GM11168 (cell line): ENCODE results near the gene PTGIS.
"Not testable (repeated sequence)": the region's sequence is repeated elsewhere in the genome, so short reads cannot be mapped to it uniquely, and the experiment has no call there.

ENCODE experiments used
- in situ Hi-C: fragments of 300-500 bp; cut with MboI; formaldehyde crosslinking; loops from one replicate; pipeline ENCODE4 v1.12.0; 2022; ENCODE audit warnings: low sequenced_read_pairs; ENCODE audit not compliant: unreplicated experiment

PTGIS gene

DNA sequence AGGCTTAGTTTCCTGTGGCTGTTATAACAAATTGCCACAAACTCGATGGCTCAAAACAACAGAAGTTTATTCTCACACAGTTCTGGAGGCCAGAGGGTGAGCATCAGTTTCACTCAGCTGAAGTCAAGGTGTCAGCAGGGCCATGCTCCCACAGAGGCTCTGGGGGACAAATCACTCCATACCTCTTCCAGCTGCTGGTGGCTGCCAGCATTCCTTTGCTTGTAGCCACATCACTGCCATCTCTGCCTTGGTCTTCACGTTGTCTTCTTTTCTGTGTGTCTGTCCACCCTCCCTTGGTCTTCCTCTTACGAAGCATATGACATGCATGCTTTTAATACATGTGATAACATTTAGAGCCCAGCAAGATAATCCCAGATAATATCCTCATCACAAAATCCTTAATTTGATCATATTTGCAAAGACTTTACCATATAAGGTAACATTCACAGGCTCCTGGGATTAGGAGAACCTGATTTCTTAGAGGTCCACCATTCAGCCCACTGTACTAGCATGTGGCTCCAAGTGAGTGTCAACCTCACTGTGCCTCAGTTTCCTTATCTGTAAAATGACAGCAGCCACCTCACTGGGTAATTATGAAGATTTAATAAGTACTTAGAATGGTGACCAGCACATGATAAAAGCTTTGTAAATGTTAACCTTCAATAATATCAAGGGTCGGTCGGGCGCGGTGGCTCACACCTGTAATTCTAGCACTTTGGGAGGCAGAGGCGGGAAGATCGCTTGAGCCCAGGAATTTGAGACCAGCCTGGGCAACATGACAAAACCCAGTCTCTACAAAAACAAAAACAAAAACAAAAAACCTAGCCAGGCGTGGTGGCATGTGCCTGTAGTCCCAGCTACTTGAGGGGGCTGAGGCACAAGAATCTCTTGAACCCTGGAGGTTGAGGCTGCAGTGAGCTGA is 14.7 kb upstream of the PTGIS start:
- in situ Hi-C loops: no loop called here

DNA sequence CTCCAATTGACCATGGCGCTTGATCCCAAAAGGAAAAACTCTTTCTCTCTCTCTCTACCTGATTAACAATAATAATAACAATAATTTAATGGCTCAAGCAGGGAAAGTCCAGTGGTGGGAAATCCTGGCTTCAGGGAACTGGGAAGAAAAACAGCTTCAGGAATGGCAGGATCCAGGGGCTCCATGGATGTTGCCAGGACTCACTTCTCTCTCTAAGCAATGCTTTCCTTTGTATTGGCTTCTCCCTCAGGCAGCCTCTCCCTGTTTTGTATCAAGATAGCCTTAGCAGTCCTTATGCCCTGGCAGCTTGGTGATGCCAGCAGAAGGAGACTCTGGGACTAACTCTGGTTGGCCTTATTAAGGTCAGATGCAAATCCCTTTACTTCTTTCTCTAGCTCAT is 13.5 kb upstream of the PTGIS start:
- in situ Hi-C loops: no loop called here

- in situ Hi-C loops: no loop called here
Observed at GRCh38 chr20:49580813-49581174, 12.9 kb upstream of the PTGIS start.

- in situ Hi-C loops: no loop called here
Observed at GRCh38 chr20:49579874-49580812, 12.2 kb upstream of the PTGIS start.

GRCh38 chr20:49579195-49579594 is 11.3 kb upstream of the PTGIS start:
- in situ Hi-C loops: no loop called here

DNA sequence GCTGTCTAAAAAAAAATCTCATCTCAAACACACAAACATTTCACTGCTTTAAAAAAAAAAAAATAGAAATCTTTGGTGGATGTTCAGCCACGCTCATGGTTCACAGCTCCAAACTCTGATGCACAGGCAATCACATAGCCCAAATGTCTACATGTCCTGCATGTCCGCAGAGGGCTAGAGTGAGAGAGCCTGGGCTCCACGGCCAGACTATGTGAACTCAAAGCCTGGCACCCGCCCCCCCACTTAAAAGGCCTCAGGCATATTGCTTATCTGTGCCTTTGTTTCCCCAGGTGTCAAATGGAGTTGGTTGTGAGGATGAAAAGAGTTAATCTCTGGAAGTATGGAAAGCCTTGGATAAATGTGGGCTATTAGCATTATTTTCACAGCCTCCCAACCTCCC is 10.5 kb upstream of the PTGIS start:
- in situ Hi-C loops: no loop called here

GRCh38 chr20:49575551-49576060 is 7.7 kb upstream of the PTGIS start:
- in situ Hi-C loops: no loop called here

- in situ Hi-C loops: no loop called here
Observed at GRCh38 chr20:49573900-49574416, 6.0 kb upstream of the PTGIS start.

DNA sequence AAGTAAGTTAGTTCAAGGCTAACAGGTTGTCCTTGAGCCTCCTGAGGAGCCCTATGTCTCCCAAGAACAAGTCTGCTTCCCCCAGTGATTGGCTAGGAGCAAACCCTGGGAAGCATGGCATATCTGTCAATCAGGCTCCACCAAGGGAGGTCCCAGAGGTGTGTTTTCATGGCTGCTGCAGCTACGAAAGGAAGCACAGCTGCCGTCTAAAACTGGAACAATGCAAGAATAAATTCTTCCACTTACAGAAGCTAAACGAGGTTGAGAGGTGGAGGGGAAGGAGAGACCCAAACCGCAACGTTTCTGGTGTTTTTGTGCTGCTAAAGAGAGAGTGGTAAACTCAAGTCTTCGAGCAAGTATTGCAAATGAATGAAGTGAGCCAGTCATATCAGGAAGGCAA is 4.9 kb upstream of the PTGIS start:
- in situ Hi-C loops: no loop called here

- in situ Hi-C loops: no loop called here
Observed at GRCh38 chr20:49571553-49571835, 3.6 kb upstream of the PTGIS start.

- in situ Hi-C loops: no loop called here
Observed at GRCh38 chr20:49570828-49571552, 3.1 kb upstream of the PTGIS start.

DNA sequence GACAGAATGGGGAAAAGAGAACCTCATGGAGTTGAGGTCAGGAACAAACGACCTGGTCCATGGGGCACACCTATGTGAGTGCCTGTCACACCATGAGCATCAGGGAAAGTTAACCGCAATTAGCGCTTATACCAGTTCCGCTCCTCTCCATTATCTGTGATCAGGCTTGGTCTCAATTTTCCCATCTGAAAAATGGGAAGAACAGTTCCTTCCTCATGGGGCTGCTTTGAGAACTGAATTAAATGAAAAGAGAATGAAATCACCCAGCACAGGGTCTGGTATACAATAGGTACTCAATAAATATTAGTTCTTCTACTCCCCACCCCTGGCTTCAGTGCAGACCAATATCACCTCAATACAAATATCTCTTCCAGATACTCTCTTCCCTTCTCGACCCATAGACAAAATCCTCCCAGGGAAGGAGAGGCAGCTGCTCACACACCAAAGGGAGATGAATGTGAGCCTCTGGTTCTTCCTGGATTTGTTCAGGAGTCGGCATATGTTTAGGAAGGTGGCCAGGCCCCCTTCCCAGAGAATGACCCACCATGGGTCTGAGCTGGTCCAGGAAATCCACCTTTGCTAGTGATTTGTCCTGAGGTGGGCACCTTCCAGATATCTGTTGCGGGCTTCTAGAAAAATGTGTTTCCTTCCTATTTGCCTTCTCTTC is 2.4 kb upstream of the PTGIS start:
- in situ Hi-C loops: no loop called here

DNA sequence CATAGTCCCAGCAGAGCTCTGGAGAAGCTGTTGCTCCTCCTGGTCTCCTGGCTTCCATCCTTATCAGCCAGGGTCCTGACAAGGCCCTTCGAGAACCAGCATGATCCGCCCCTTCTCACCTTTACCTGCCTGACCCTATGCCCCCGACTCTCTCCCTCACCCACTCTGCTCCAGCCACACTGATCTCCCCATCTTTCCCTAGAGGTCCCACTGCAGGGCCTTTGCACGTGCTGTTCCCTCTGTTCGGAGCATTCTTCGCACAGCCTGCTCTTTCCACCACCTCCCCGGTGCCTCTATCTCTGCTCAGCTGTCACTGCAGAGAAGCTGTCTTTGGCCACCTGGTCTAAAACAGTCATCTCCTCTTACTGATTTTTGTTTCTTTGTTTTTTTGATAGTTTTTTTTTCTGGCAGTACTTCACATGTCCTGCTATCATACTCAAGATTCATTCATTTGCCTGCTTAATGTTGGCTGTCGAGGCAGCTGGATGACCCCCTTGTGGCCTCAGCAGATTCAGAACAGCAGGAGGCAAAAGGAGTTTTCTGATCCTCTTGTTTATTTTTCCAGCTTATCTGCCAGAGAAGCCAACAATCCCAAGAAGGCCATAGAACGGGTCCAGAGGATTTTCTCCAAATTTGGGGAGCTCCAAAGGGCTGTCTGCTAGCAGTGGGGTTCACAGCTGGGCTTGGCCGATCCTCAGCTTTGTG is 1.6 kb upstream of the PTGIS start:
- in situ Hi-C loops: no loop called here

- in situ Hi-C loops: no loop called here
Observed at GRCh38 chr20:49568278-49569151, 578 bp upstream of the PTGIS start.

- in situ Hi-C loops: no loop called here
Observed at GRCh38 chr20:49566401-49567364, 1.3 kb downstream of the PTGIS start.

DNA sequence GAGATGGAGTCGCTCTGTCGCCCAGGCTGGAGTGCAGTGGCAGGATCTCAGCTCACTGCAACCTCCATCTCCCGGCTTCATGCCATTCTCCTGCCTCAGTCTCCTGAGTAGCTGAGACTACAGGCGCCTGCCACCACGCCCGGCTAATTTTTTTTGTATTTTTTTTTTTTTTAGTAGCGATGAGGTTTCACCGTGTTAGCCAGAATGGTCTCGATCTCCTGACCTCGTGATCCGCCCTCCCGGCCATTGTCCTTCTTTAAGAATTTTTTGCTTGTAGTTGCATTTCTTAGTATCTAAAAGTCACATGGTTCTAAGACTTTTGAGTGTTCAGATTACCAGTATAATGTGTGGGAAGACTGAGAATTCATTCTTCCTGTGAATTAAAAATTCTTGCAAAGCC is 2.9 kb downstream of the PTGIS start:
- in situ Hi-C loops: not testable (repeated sequence)
